Panc1 (cell line): Measurements from ENCODE around the gene ATF7. TPM values are rescaled to one million over a fixed set of nuclear protein-coding genes. Genes with fewer than 3 reads are reported as not detected.

Experiments used
- ATAC-seq: fragments of 200-7000 bp; cut with Tn5 transposase; 2 replicates; pipeline ENCODE4 v1.9.1; 2020; ENCODE audit warnings: mild to moderate bottlenecking, moderate library complexity
- BruUV-seq: library from RNA; stranded (reverse); fragments of 400-500 nt; replicated peaks from 2 replicates; lab custom pipeline; 2021; lab: Mats Ljungman, UMichigan
- CTCF ChIA-PET: fragments of 300-600 bp; sonication (Branson Sonifier 250); formaldehyde crosslinking; loops from one replicate; lab custom pipeline; 2022; ENCODE audit warnings: antibody characterized with exemption; lab: Charles Lee
- POLR2A ChIA-PET: fragments of 300-600 bp; sonication (Branson Sonifier 250); formaldehyde crosslinking; loops from one replicate; lab custom pipeline; 2022; ENCODE audit warnings: antibody characterized with exemption; lab: Charles Lee
- DNase-seq: peaks from one replicate; pipeline ENCODE4 v3.0.0-alpha.2; 2010; ENCODE audit warnings: low read depth, low spot score
- H3K27ac ChIP-seq: 2 replicates; pipeline ENCODE4 v1.5.1; 2011; ENCODE audit warnings: mild to moderate bottlenecking, low read length, inconsistent platforms
- H3K27me3 ChIP-seq: fragments of 200-500 bp; sonication (Bioruptor generic); 2 replicates; pipeline ENCODE4 v1.6.0; 2014; ENCODE audit warnings: low read length, inconsistent platforms; ENCODE audit not compliant: control insufficient read depth, insufficient read depth
- H3K36me3 ChIP-seq: fragments of 200-500 bp; sonication (Bioruptor generic); 2 replicates; pipeline ENCODE4 v1.5.1; 2014; ENCODE audit warnings: inconsistent platforms, mild to moderate bottlenecking, low read length, moderate library complexity; ENCODE audit not compliant: control insufficient read depth, insufficient read depth
- H3K4me1 ChIP-seq: 2 replicates; pipeline ENCODE4 v1.5.1; 2011; ENCODE audit warnings: inconsistent platforms, mild to moderate bottlenecking, low read length, moderate library complexity; ENCODE audit not compliant: control insufficient read depth, insufficient read depth
- H3K4me3 ChIP-seq, 2 experiments: 2 replicates each; pipeline ENCODE4 v1.5.1; 2011 to 2012; ENCODE audit warnings: low read depth in 2 of 2, low read length in 2 of 2, mild to moderate bottlenecking in 2 of 2, inconsistent platforms in 1 of 2, moderate library complexity in 1 of 2
- H3K9me3 ChIP-seq: fragments of 200-500 bp; sonication (Bioruptor generic); 2 replicates; pipeline ENCODE4 v1.5.1; 2014; ENCODE audit warnings: low read depth, mild to moderate bottlenecking, inconsistent platforms, low read length, moderate library complexity; ENCODE audit not compliant: control insufficient read depth, insufficient read depth
- CTCF ChIP-seq: fragments of 450-650 bp; IDR thresholded peaks from 2 replicates; pipeline ENCODE4 v1.5.1; 2017; ENCODE audit warnings: mild to moderate bottlenecking
- POLR2AphosphoS5 ChIP-seq: IDR thresholded peaks from 2 replicates; pipeline ENCODE4 v1.6.1; 2012; ENCODE audit warnings: mild to moderate bottlenecking, low read depth, low read length, moderate library complexity
- REST ChIP-seq, 2 experiments: IDR thresholded peaks; 2 replicates each; pipeline ENCODE4 v1.6.1; 2011 to 2012; ENCODE audit warnings: low read depth in 2 of 2, control low read depth in 1 of 2, low read length in 1 of 2, mild to moderate bottlenecking in 1 of 2, moderate library complexity in 1 of 2; ENCODE audit not compliant: insufficient read depth in 1 of 2
- SIN3A ChIP-seq: IDR thresholded peaks from 2 replicates; pipeline ENCODE4 v1.6.1; 2012; ENCODE audit warnings: low read depth, mild to moderate bottlenecking, low read length, moderate library complexity, borderline replicate concordance; ENCODE audit not compliant: insufficient read depth
- TCF7L2 ChIP-seq: IDR thresholded peaks from 2 replicates; pipeline ENCODE4 v1.6.1; 2011; ENCODE audit warnings: mild to moderate bottlenecking, low read depth, low read length, inconsistent platforms
- in situ Hi-C: cut with HindIII; loops from 2 replicates; pipeline ENCODE4 v1.10.0; 2016; ENCODE audit warnings: low sequenced_read_pairs, low pct_unique_long_range_greater_than_20kb
- intact Hi-C: fragments of 100-400 bp; cut with micrococcal nuclease; formaldehyde crosslinking; loops from one replicate; pipeline ENCODE4 v1.10.0; 2022; ENCODE audit not compliant: unreplicated experiment
- total RNA-seq: library from RNA; stranded (reverse); gene quantifications from one replicate; pipeline ENCODE4 v1.2.1, GENCODE V29; 2021; ENCODE audit not compliant: unreplicated experiment

ATF7 gene
- total RNA-seq, 1 experiment from 2014 or later, result 29.5 TPM

GRCh38 chr12:53468282-53468681 lies 157.9 kb downstream of the ATF7 start:
- intact Hi-C loops, result no loop called here
- peaks cover 80% of the 10 kb centered on the region for H3K36me3 ChIP-seq
- no peak for ATAC-seq
- no peaks in the 10 kb centered on the region for H3K9me3 ChIP-seq
- CTCF ChIA-PET, result no interaction called here
- H3K27ac ChIP-seq, result no peak overlapping the region
- H3K27me3 ChIP-seq, result no peaks in the 10 kb centered on the region
- POLR2A ChIA-PET, result no interaction called here
- 0 out of 2 replicates have a peak, but pooled peaks cover 3% of the 10 kb centered on the region for H3K4me1 ChIP-seq
- no peak for DNase-seq
- no peak overlapping the region for H3K4me3 ChIP-seq
- no TSS peak for BruUV-seq
- in situ Hi-C loops, result no loop called here
- TF ChIP-seq CTCF (no peak), TCF7L2 (no peak)

- TF ChIP-seq TCF7L2 (no peak), REST (IDR thresholded peaks at IDR 0.05; ENCODE audit: insufficient read depth in 1 of 2, low read depth in 2 of 2, low read length in 1 of 2) (no peak), SIN3A (no peak), POLR2AphosphoS5 (no peak), CTCF (no peak)
- Histone ChIP-seq H3K9me3 (no peaks in the 10 kb centered on the region), H3K4me3 (no peak overlapping the region), H3K4me1 (peaks cover 5% of the 10 kb centered on the region; the same call in 1 of the 2 replicates), H3K27ac (no peak overlapping the region), H3K36me3 (peaks cover 83% of the 10 kb centered on the region), H3K27me3 (no peaks in the 10 kb centered on the region)
- ChIA-PET CTCF (no interaction called here), POLR2A (interaction anchor here (0.7 kb wide), 1 partner anchor 169 kb away, joined by 4 read pairs; the partner anchor contains the start of gene MYG1)
- in situ Hi-C loops, result no loop called here
- ATAC-seq (no peak), DNase-seq (no peak)
- intact Hi-C loops, result no loop called here
- BruUV-seq, result TSS peak; percentile 42
These were observed 158.3 kb downstream of the ATF7 start for GRCh38 chr12:53467880-53468279.
